Pancreas (tissue), 10 donors: ENCODE measurements around the gene SLC9B2. TPM values are rescaled to one million over a fixed set of nuclear protein-coding genes. Genes with fewer than 3 reads are reported as not detected.

Source experiments
- ATAC-seq, 4 donors: fragments of 200-7000 bp; cut with Tn5 transposase; one replicate each; pipeline versions ENCODE4 v1.8.0 to v1.9.1; 2020; ENCODE audit warnings: mild to moderate bottlenecking in 4 of 4, moderate library complexity in 4 of 4
- DNase-seq, 6 donors: peaks; one replicate each; pipeline ENCODE4 v3.0.0-alpha.2; 2020
- FAIRE-seq: peaks from 2 replicates; lab custom pipeline; 2012; peaks lifted over from hg19 to GRCh38; lab: Jason Lieb, UNC
- H3K27ac ChIP-seq, 4 donors: fragments of 200-600 bp; sonication (generic); 1 replicate in 3 of 4; 2 replicates in 1 of 4; pipeline versions ENCODE4 v1.5.0 to v1.8.0; 2020
- H3K27me3 ChIP-seq, 4 donors: fragments of 200-600 bp; one replicate each; pipeline ENCODE4 v1.8.0; 2021
- H3K36me3 ChIP-seq, 3 donors: fragments of 200-600 bp; sonication (generic) in 1 of 3; one replicate each; pipeline versions ENCODE4 v1.5.0 to v1.8.0; 2020 to 2021
- H3K4me1 ChIP-seq, 3 donors: fragments of 200-600 bp; one replicate each; pipeline ENCODE4 v1.8.0; 2021
- H3K4me3 ChIP-seq, 4 donors: fragments of 200-600 bp; sonication (generic) in 2 of 4; one replicate each; pipeline versions ENCODE4 v1.5.0 to v1.8.0; 2020 to 2021
- H3K9me3 ChIP-seq, 4 donors: fragments of 200-600 bp; one replicate each; pipeline ENCODE4 v1.8.0; 2021
- WGBS, 2 donors: extraction: QIAGEN DNeasy Blood & Tissue Kit; methylation state at CpG; one replicate each; pipeline ENCODE4 v1.1.7; 2013; 5-methylcytosine and 5-hydroxymethylcytosine counted together
- intact Hi-C, 3 donors: fragments of 100-400 bp; cut with DNase I; formaldehyde crosslinking; loops; one replicate each; pipeline versions ENCODE4 v1.11.1 to v1.14.2; 2022
- polyA plus RNA-seq, 2 donors: library from polyadenylated mRNA; stranded (reverse); fragments of 200-250 nt; gene quantifications; one replicate each; pipeline ENCODE4 v1.2.3, GENCODE V29; 2013
- total RNA-seq, 6 donors: library from RNA; stranded (reverse); fragmentation: NEBNext Ultra II Directional in 4 of 6; extraction: Animal tissue kit (Norgen Biotek cat#: 25700) in 4 of 6; gene quantifications; one replicate each; pipeline versions ENCODE4 v1.2.1 to v1.2.4, GENCODE V29; 2021 to 2023
- TF ChIP-seq, protein P1 (sequence below), 4 donors: fragments of 200-600 bp; sonication (generic) in 3 of 4; IDR thresholded peaks; one replicate each; pipeline versions ENCODE4 v1.5.0 to v1.8.0; 2021; ENCODE audit warnings: antibody characterized with exemption in 4 of 4
- donor health status: healthy with polysubstance abuse.
- donor health status: DM: no; HTN: no; CAD: no; lungs with moderate emphysema.
- donor health status: DM: no; HTN: no; CAD: no.
- donor health status: control.
- donor health status: control.
- donor health status: Bipolar disorder and iron deficiency.
- donor health status: DM: yes; HTN: yes; CAD: no.
- donor health status: DM: no; HTN: no; CAD: no.
- donor health status: DM: no; HTN: no; CAD: no.
- donor health status: DM: yes; HTN: yes; CAD: no.

Gene SLC9B2
- total and polyA plus RNA-seq, 8 donors, result 1.2 to 5.2 (median 2.7) TPM

GRCh38 chr4:103074744-103075434 is 1.7 kb downstream of the SLC9B2 start:
- no peak overlapping the region for H3K27ac ChIP-seq
- no peaks in the 10 kb centered on the region for H3K27me3 ChIP-seq
- H3K36me3 ChIP-seq, result no peaks in the 10 kb centered on the region
- peaks cover 0 to 3% (median 0%) of the 10 kb centered on the region in 3 donors for H3K4me1 ChIP-seq
- 91% methylated on average over 9 of the region's 9 CpGs for WGBS, 2 donors
- DNase-seq, result no peak
- TF ChIP-seq, protein P1, sequence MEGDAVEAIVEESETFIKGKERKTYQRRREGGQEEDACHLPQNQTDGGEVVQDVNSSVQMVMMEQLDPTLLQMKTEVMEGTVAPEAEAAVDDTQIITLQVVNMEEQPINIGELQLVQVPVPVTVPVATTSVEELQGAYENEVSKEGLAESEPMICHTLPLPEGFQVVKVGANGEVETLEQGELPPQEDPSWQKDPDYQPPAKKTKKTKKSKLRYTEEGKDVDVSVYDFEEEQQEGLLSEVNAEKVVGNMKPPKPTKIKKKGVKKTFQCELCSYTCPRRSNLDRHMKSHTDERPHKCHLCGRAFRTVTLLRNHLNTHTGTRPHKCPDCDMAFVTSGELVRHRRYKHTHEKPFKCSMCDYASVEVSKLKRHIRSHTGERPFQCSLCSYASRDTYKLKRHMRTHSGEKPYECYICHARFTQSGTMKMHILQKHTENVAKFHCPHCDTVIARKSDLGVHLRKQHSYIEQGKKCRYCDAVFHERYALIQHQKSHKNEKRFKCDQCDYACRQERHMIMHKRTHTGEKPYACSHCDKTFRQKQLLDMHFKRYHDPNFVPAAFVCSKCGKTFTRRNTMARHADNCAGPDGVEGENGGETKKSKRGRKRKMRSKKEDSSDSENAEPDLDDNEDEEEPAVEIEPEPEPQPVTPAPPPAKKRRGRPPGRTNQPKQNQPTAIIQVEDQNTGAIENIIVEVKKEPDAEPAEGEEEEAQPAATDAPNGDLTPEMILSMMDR (IDR thresholded peaks at IDR 0.05), result no peak
- FAIRE-seq, result no peak
- H3K4me3 ChIP-seq, result no peak overlapping the region
- H3K9me3 ChIP-seq, result no peaks in the 10 kb centered on the region
- intact Hi-C loops, result no loop called here
- ATAC-seq, result no peak

DNA sequence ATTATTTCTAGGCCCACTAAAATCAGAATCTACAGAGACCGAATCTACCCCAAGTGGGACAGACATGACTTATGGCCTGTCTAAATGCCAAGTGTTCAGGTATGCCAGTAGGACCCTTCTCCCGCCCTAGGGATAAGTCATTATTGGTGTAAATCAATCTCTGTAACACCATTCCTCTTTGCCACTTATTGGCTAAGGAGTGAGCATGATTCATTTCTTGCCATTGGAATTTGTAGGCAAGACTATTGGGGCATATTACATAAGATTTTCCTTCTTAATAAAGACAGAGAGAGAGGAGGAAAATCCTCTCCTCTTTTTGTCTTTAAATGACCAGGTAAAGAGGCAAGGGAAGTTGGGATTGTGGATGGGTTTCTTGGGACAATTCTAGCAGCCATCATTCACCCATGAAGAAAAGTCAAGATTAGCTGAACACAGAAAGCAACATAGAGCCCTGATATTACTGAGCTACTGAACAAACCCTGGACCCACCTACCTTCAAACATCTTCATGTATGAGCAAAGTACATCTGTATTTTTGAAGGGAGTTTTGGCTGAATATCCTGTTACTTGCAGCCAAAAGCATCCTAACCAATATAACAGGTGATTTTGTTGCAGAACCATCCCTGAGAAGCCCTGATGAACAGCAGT is 2.6 kb downstream of the SLC9B2 start:
- no peak for FAIRE-seq
- WGBS, 2 donors, result 88 to 93% methylated on average over 2 of the region's 2 CpGs

GRCh38 chr4:103067841-103068547 is 8.6 kb downstream of the SLC9B2 start:
- Histone ChIP-seq H3K27ac (no peak overlapping the region), H3K27me3 (no peaks in the 10 kb centered on the region), H3K4me3 (no peak overlapping the region), H3K9me3 (no peaks in the 10 kb centered on the region), H3K36me3 (no peaks in the 10 kb centered on the region), H3K4me1 (no peaks in the 10 kb centered on the region)
- ATAC-seq (peak in 1 of 4 donors; percentile 41), DNase-seq (no peak), FAIRE-seq (no peak)
- 76 to 79% methylated on average over 2 of the region's 2 CpGs for WGBS, 2 donors
- TF ChIP-seq, protein P1 (IDR thresholded peaks at IDR 0.05), result no peak
- intact Hi-C loops, result no loop called here

More for the DNA sequence above, 2.6 kb downstream of the SLC9B2 start:
- intact Hi-C loops, result no loop called here
- DNase-seq (no peak), ATAC-seq (no peak)
- Histone ChIP-seq H3K27me3 (no peaks in the 10 kb centered on the region), H3K36me3 (no peaks in the 10 kb centered on the region), H3K4me3 (no peak overlapping the region), H3K9me3 (no peaks in the 10 kb centered on the region), H3K4me1 (peaks cover 0 to 3% (median 0%) of the 10 kb centered on the region in 3 donors), H3K27ac (no peak overlapping the region)
- TF ChIP-seq, protein P1 (IDR thresholded peaks at IDR 0.05), result no peak

DNA sequence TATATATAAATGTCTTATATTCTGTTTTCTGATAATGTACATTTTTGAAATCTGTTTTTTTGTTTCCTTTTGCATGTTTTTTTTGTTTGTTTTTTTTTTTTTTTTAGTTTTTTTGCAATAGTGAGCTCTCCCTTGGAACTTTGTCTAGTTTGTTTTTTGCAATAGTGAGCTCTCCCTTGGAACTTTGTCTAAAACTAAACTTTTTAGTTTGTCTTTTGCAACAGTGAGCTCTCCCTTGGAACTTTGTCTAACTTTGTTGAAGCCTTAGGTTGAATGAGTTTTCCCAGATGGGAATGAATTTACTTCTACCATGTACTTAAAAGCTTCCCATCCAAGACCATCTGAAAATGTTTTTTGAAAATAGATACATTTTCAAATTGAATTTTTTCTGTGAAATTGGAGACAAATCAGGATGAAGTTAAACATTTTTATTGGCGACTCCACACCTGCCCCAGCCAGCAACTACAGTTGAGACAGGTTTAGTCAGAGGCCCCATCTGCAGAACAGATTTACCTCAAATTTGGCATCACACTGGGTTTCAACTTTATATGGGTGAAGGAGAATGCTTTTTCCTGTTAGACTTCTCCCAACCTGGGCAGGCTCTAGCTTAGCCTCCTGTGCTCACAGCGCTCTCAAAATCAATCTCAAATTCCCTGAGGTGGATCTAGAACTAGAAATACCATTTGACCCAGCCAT is 16.0 kb downstream of the SLC9B2 start:
- no peak overlapping the region for H3K27ac ChIP-seq
- no peaks in the 10 kb centered on the region for H3K9me3 ChIP-seq
- H3K4me1 ChIP-seq, result no peaks in the 10 kb centered on the region
- DNase-seq (no peak), FAIRE-seq (no peak), ATAC-seq (no peak)
- intact Hi-C loops, result no loop called here
- H3K27me3 ChIP-seq, result no peaks in the 10 kb centered on the region
- no peak overlapping the region for H3K4me3 ChIP-seq
- WGBS, 2 donors, result 98 to 100% methylated on average over 2 of the region's 2 CpGs
- no peaks in the 10 kb centered on the region for H3K36me3 ChIP-seq
- TF ChIP-seq, protein P1 (IDR thresholded peaks at IDR 0.05), result no peak
